LNCAP (cell line): ENCODE data around the gene PIGP.

Source experiments
- CTCF ChIP-seq: fragments of 450-650 bp; IDR thresholded peaks from 2 replicates; pipeline ENCODE4 v1.5.1; 2017; ENCODE audit warnings: mild to moderate bottlenecking

The PIGP gene

GRCh38 chr21:37072988-37073416, at the start of gene PIGP, which contains the start of gene TTC3:
Gene PIGP, minus strand, starts transcription at chr21:37073071. Its CDS starts 556 bp downstream, at chr21:37072515.
Gene TTC3, plus strand, starts transcription at chr21:37073254. Its CDS starts 14,004 bp downstream, at chr21:37087258.
- TF ChIP-seq CTCF: no peak

GRCh38 chr21:37119421-37120218, 46.7 kb upstream of the PIGP start:
- TF ChIP-seq CTCF: no peak

- TF ChIP-seq CTCF: no peak
Measured at GRCh38 chr21:37118187-37118826, 45.4 kb upstream of the PIGP start.

GRCh38 chr21:37117204-37117603, 44.3 kb upstream of the PIGP start:
- TF ChIP-seq CTCF: no peak

GRCh38 chr21:37106998-37107397, 34.1 kb upstream of the PIGP start:
- no peak for TF ChIP-seq CTCF

- no peak for TF ChIP-seq CTCF
Measured at GRCh38 chr21:37101384-37101783, 28.5 kb upstream of the PIGP start.

- no peak for TF ChIP-seq CTCF
Measured at GRCh38 chr21:37100316-37100715, 27.4 kb upstream of the PIGP start.
